Peyer's patch (tissue), 4 donors: ENCODE measurements around the gene EDN3. TPM values are rescaled to one million over a fixed set of nuclear protein-coding genes. Genes with fewer than 3 reads are reported as not detected.

Experiments used
- DNase-seq, 3 donors: peaks; one replicate each; pipeline ENCODE4 v3.0.0-alpha.2; 2017 to 2019
- H3K27ac ChIP-seq, 4 donors: fragments of 200-600 bp; sonication (generic); one replicate each; pipeline ENCODE4 v1.5.1; 2016 to 2019
- H3K27me3 ChIP-seq, 2 donors: fragments of 200-600 bp; sonication (generic); one replicate each; pipeline ENCODE4 v1.5.1; 2019
- H3K36me3 ChIP-seq, 3 donors: fragments of 200-600 bp; sonication (generic); one replicate each; pipeline ENCODE4 v1.5.1; 2016 to 2019
- H3K4me1 ChIP-seq, 4 donors: fragments of 200-600 bp; sonication (generic); one replicate each; pipeline ENCODE4 v1.5.1; 2016 to 2019
- H3K4me3 ChIP-seq, 4 donors: fragments of 200-600 bp; sonication (generic); 1 replicate in 3 of 4; 2 replicates in 1 of 4; pipeline ENCODE4 v1.5.1; 2016 to 2019; ENCODE audit warnings: mild to moderate bottlenecking in 1 of 4
- H3K9me3 ChIP-seq, 4 donors: fragments of 200-600 bp; sonication (generic); one replicate each; pipeline ENCODE4 v1.5.1; 2016 to 2019; ENCODE audit warnings: mild to moderate bottlenecking in 1 of 4
- POLR2A ChIP-seq, 2 donors: fragments of 450-650 bp; IDR thresholded peaks; one replicate each; pipeline ENCODE4 v1.5.1; 2017; ENCODE audit warnings: antibody characterized with exemption in 2 of 2, mild to moderate bottlenecking in 2 of 2, moderate library complexity in 2 of 2
- total RNA-seq, 4 donors: library from RNA; depleted of rRNA; stranded (reverse); fragments of >200 nt; gene quantifications; one replicate each; pipeline ENCODE4 v1.1.0, GENCODE V29; 2016
- TF ChIP-seq, protein P1 (sequence below), 6 experiments: fragments of 450-650 bp in 4 of 6; fragments of 200-600 bp in 2 of 6; sonication (generic) in 1 of 6; IDR thresholded peaks; one replicate each; pipeline ENCODE4 v1.5.1; 2017 to 2019; ENCODE audit warnings: antibody characterized with exemption in 6 of 6, mild to moderate bottlenecking in 3 of 6, moderate library complexity in 1 of 6

EDN3 gene
- total RNA-seq, 4 donors from 2014 or later: 6.6 to 112 (median 63.9) TPM

DNA sequence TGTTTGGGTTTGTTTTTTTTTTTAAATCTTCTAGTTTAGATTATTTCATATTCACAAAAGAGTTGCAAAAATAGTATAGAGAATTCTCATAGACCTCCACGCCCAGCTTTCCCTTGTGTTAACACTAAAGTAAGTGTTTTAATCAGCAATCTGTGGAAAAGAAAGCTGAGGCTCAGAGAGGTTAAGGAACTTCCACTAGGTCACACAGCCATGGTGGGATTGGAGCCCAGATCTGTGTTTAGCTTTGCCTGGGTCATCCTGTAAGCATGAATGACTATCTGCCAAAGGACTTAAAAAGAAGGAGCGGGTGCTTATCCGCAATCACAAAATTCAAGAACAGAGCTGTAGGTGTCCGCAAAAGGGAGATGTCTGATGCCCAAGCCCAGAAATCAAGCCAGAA is 60.5 kb downstream of the EDN3 start:
- no peak overlapping the region for H3K4me3 ChIP-seq
- DNase-seq: no peak
- H3K36me3 ChIP-seq: no peaks in the 10 kb centered on the region
- no peak overlapping the region for H3K27ac ChIP-seq
- no peak for TF ChIP-seq POLR2A (IDR thresholded peaks at IDR 0.05)
- no peaks in the 10 kb centered on the region for H3K27me3 ChIP-seq
- no peaks in the 10 kb centered on the region for H3K9me3 ChIP-seq
- no peaks in the 10 kb centered on the region for H3K4me1 ChIP-seq

DNA sequence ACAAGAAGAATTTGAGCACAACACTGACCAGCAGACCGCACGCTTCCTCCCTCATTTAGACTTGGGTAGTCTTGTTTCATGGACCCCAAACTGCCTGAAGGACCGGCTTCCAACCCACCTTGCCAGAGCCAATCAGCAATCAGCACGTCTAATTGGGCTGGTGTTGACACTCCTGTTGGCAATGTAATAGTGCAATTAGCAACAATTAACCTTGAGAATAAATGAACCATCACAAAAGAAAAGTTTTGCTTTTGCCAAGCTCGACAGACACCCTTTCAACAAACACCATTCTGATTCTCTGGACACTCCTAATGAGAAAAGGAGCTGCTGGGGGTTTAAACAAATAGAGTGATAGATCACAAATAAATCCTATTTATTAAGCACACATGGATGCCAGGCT is 61.0 kb downstream of the EDN3 start:
- H3K4me3 ChIP-seq: no peak overlapping the region
- no peaks in the 10 kb centered on the region for H3K4me1 ChIP-seq
- TF ChIP-seq POLR2A (IDR thresholded peaks at IDR 0.05): no peak
- TF ChIP-seq, protein P1, sequence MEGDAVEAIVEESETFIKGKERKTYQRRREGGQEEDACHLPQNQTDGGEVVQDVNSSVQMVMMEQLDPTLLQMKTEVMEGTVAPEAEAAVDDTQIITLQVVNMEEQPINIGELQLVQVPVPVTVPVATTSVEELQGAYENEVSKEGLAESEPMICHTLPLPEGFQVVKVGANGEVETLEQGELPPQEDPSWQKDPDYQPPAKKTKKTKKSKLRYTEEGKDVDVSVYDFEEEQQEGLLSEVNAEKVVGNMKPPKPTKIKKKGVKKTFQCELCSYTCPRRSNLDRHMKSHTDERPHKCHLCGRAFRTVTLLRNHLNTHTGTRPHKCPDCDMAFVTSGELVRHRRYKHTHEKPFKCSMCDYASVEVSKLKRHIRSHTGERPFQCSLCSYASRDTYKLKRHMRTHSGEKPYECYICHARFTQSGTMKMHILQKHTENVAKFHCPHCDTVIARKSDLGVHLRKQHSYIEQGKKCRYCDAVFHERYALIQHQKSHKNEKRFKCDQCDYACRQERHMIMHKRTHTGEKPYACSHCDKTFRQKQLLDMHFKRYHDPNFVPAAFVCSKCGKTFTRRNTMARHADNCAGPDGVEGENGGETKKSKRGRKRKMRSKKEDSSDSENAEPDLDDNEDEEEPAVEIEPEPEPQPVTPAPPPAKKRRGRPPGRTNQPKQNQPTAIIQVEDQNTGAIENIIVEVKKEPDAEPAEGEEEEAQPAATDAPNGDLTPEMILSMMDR (IDR thresholded peaks at IDR 0.05): no peak
- no peaks in the 10 kb centered on the region for H3K9me3 ChIP-seq
- H3K27me3 ChIP-seq: no peaks in the 10 kb centered on the region
- no peaks in the 10 kb centered on the region for H3K36me3 ChIP-seq
- no peak for DNase-seq
- no peak overlapping the region for H3K27ac ChIP-seq

DNA sequence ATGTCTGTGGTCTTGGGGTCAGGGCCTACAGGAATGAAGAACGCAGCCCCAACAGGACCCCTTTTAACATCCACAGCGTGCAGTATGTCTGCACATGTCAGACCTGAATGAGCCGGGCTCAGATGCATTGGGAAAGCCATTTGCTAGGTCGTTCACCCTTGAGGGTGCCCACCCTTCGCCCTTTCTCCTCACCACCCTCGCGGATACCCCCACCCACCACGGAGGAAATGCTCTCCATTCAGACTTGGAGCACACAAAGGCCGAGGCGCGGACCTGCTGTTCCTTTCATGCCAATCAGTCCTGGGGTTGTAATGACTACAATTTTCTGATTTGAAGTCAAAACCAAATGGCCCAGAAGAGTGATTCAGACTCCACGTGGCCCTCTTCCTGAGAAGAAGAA is 62.7 kb downstream of the EDN3 start:
- no peak for TF ChIP-seq POLR2A (IDR thresholded peaks at IDR 0.05)
- TF ChIP-seq, protein P1 (IDR thresholded peaks at IDR 0.05): no peak
- Histone ChIP-seq H3K9me3 (no peaks in the 10 kb centered on the region), H3K4me3 (no peak overlapping the region), H3K27ac (no peak overlapping the region), H3K36me3 (no peaks in the 10 kb centered on the region), H3K27me3 (no peaks in the 10 kb centered on the region), H3K4me1 (no peaks in the 10 kb centered on the region)
- DNase-seq: no peak

DNA sequence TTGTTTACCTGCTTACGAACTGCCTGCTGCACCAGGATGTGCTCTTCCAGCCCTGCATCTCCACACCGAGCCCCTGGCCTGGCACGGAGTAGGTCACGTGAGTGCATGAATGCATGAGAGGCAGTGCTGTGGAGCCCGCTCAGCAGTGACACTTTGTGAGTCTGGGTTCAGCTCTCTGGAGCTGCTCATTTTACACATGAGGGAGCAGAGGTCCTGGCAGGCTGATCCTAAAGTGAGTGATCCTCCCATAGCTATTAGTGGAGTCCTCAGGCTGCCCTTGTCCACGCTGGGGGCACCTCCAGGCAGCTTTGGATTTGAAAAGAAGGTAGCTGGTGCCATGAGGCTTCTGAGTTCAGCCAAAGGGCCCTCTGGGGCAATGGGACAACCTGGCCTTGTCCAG is 64.2 kb downstream of the EDN3 start:
- Histone ChIP-seq H3K36me3 (no peaks in the 10 kb centered on the region), H3K4me1 (no peaks in the 10 kb centered on the region), H3K27ac (no peak overlapping the region), H3K27me3 (no peaks in the 10 kb centered on the region), H3K9me3 (no peaks in the 10 kb centered on the region), H3K4me3 (no peak overlapping the region)
- DNase-seq: no peak
- no peak for TF ChIP-seq POLR2A (IDR thresholded peaks at IDR 0.05)
- TF ChIP-seq, protein P1 (IDR thresholded peaks at IDR 0.05): no peak

DNA sequence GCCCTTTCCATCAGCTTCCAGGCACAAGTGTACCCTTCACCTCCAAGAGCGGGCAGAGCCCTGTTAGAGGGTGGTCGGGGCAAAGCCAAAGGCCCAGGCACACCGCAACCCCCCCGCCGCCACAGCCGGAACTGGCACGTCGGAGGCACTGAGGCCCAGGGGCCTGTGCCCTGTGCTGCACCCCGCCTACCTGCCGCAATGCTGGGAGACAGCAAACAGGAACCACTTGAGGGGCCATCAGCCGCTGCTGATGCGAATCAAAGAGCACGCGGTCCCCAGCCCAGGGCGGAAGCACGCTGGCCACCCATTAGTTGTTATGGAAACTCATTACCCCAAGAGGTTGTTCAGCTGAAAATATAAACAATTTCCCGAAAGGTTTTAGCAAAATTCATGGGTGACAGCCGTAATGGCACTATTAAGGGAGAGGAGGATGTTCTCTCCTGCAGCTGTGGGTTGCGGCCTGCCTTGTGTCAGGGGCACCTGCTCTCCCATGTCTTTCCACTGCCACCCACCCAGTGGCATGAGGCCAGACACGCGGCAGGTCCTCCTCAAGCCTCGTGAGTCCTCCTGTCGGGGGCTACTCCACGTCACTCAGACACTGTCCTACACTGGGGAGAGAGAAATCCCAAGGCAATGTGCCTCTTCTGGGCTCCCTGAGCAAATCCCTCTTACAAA is 65.3 kb downstream of the EDN3 start:
- TF ChIP-seq, protein P1 (IDR thresholded peaks at IDR 0.05): no peak
- TF ChIP-seq POLR2A (IDR thresholded peaks at IDR 0.05): no peak
- no peaks in the 10 kb centered on the region for H3K4me1 ChIP-seq
- no peaks in the 10 kb centered on the region for H3K36me3 ChIP-seq
- H3K4me3 ChIP-seq: no peak overlapping the region
- H3K9me3 ChIP-seq: no peaks in the 10 kb centered on the region
- no peaks in the 10 kb centered on the region for H3K27me3 ChIP-seq
- no peak for DNase-seq
- no peak overlapping the region for H3K27ac ChIP-seq

DNA sequence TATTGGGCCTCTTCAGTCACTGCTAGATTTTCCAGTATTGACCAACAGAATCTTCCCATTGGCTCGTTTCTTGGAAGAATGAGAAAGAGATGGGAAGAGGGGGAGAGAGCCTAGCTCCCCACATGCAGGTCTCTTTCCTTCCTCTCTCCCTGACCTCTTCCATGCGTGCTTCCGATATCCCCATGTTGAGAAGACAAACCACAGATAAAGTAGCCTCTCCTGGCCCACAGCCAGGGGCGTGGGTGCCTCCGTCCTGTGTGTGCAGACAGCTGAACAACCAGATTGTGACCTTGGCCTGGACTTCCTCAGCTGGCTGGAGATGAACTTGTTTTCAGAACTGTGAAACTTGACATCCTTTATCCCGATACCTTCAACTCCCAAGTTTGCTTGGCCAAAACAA is 71.0 kb downstream of the EDN3 start:
- no peaks in the 10 kb centered on the region for H3K9me3 ChIP-seq
- no peak overlapping the region for H3K27ac ChIP-seq
- no peak for TF ChIP-seq POLR2A (IDR thresholded peaks at IDR 0.05)
- no peak for DNase-seq
- no peaks in the 10 kb centered on the region for H3K4me1 ChIP-seq
- no peak overlapping the region for H3K4me3 ChIP-seq
- no peaks in the 10 kb centered on the region for H3K36me3 ChIP-seq
- H3K27me3 ChIP-seq: no peaks in the 10 kb centered on the region

DNA sequence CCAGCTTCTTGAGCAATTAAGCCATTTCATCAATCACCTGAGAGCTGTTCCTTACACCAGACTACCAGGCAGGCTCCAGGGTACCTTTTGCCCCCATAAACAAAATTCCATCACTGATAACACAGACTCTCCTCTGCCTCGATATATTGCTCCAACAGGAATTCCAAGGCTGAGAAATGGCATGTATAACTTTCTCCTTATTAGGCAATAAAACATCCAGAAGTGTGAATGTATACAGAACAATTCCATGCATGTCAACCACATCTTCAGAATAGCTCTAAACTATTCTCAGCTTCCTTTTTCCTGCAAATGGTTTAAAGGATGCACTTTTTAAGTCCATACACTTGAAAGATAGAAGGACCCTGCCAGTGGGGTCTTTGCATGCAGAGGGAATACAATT is 73.8 kb downstream of the EDN3 start:
- H3K36me3 ChIP-seq: no peaks in the 10 kb centered on the region
- no peak overlapping the region for H3K4me3 ChIP-seq
- H3K27ac ChIP-seq: no peak overlapping the region
- TF ChIP-seq POLR2A (IDR thresholded peaks at IDR 0.05): no peak
- TF ChIP-seq, protein P1 (IDR thresholded peaks at IDR 0.05): no peak
- H3K27me3 ChIP-seq: no peaks in the 10 kb centered on the region
- no peak for DNase-seq
- H3K9me3 ChIP-seq: no peaks in the 10 kb centered on the region
- no peaks in the 10 kb centered on the region for H3K4me1 ChIP-seq
